Motor neuron (in vitro differentiated cells): ENCODE results near the gene ZNF521. TPM values are rescaled to one million over a fixed set of nuclear protein-coding genes. Genes with fewer than 3 reads are reported as not detected.

Source experiments
- ATAC-seq, 8 experiments: fragments of 200-7000 bp; cut with Tn5 transposase; replicated peaks in 6 of 8; 2 replicates each; pipeline ENCODE4 v1.8.0; 2021; ENCODE audit warnings: mild to moderate bottlenecking in 8 of 8, moderate library complexity in 8 of 8
- H3K27ac ChIP-seq, 2 donors: fragments of 250-450 bp; sonication (Bioruptor Pico); 2 replicates each; pipeline ENCODE4 v1.9.0; 2021; ENCODE audit warnings: antibody characterized with exemption in 2 of 2, mild to moderate bottlenecking in 2 of 2, moderate library complexity in 1 of 2
- H3K4me1 ChIP-seq, 2 donors: fragments of 250-450 bp; sonication (Bioruptor Pico); replicated peaks in 1 of 2; 2 replicates each; pipeline ENCODE4 v1.6.1; 2021; ENCODE audit warnings: antibody characterized with exemption in 2 of 2, mild to moderate bottlenecking in 2 of 2, moderate library complexity in 1 of 2
- H3K4me3 ChIP-seq, 5 donors: fragments of 250-450 bp; sonication (Bioruptor Pico); 2 replicates each; pipeline ENCODE4 v1.9.0; 2021; ENCODE audit warnings: antibody characterized with exemption in 5 of 5, mild to moderate bottlenecking in 5 of 5, moderate library complexity in 4 of 5
- WGBS, 10 experiments: fragments of 450-650 bp; shearing (Covaris generic); methylation state at CpG; one replicate each; pipeline ENCODE4 v1.0.0; 2022; 5-methylcytosine and 5-hydroxymethylcytosine counted together
- in situ Hi-C, 9 experiments: fragments of 400-800 bp; cut with MboI; loops; one replicate each; pipeline ENCODE4 v1.15.0; 2021; ENCODE audit warnings: low sequenced_read_pairs in 9 of 9, low pct_unique_long_range_greater_than_20kb in 2 of 9; ENCODE audit not compliant: unreplicated experiment in 9 of 9
- total RNA-seq, 8 experiments: library from RNA; unstranded; fragments of 300-600 nt; gene quantifications; 2 replicates each; pipeline versions ENCODE4 v1.2.3 to v1.2.4, GENCODE V29; 2022

Gene ZNF521
- total RNA-seq, 8 experiments from 2014 or later = 0.87 to 41.5 (median 28.5) TPM

DNA sequence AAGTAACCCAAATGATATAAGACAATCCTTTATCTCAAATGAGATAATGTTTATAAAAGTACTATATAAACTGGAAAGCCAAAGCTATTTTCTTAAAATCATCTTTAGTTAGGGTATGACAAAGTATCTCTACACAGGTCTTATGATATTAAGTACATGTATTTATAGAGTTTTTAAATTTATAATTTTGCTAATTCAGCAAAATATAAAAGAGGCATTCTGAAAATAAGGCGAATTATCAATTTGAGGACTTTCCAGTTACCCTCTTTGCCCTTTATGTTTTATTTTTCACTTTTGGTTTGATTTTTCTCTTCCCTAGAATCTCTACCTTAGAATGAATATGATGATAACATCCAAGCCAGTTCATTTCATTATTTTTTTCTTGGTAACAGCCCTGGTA is 115.2 kb downstream of the ZNF521 start:
- WGBS, 10 experiments = 75 to 100% (median 100%) methylated on average over 1 of the region's 1 CpG
- Histone ChIP-seq H3K4me1 (peaks cover 3 to 10% of the 10 kb centered on the region in 2 donors), H3K27ac (no peak overlapping the region), H3K4me3 (no peak overlapping the region)
- ATAC-seq = no peak
- in situ Hi-C loops = no loop called here

DNA sequence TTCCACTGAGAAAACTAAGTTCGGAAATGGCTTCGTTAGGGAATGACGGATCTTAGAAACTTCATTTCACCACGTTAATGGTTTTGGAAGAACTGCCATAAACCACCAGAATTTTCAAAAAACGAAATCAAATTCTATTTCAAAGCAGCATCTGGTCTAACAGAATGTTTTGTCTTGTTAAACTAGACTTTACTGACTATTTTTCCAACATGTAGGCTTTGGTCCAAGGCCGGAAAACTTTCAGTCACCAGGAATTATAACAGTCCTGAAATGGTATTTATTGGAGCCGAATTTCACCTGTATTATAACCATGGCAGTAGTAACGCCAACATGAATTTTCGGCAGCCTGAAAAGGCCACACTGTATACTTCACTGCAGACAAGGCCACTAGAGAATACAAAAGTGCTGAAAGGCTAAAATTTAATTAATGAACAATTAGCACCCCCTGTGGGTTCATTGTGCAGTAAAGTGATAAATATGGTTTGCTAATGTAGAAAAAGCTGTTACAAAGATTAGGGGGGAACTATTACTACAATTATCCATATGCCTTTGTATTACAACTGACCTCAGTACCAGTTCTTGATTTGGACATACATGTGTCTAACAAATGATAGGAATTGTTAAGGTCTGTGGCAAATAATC is 116.4 kb downstream of the ZNF521 start:
- Histone ChIP-seq H3K27ac (no peak overlapping the region), H3K4me3 (no peak overlapping the region), H3K4me1 (peaks cover 3 to 16% of the 10 kb centered on the region in 2 donors)
- 59 to 88% (median 70%) methylated on average over 4 to 9 of the region's 9 CpGs for WGBS, 10 experiments
- no peak for ATAC-seq
- in situ Hi-C loops = no loop called here

DNA sequence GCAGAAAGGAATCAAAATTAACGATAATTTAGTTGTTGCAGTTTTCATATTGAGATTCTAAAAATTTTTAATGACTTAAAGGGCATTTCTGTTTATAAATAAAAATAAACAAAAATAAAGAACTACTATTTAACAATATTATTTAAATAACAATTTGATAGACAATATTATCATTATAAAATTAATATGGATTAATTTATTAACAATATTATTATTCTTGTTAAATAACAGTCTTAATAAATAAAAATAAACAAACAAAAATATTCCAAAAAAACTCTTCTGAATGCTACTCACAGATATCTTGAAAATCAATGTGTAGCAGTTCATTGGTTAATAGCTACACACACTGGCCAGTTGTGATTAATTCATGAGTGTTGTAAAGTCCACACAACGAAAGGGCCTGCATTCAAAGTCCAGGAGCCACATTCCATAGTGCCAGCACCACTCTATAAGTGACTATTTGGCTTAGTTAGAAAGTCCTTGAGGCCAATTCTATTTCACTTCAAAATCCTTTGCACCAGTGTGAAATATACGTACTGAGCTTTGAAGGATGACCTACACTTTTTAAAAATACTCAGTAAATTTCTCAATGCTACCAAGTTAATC is 117.1 kb downstream of the ZNF521 start:
- in situ Hi-C loops = no loop called here
- 68 to 100% (median 85%) methylated on average over 1 to 3 of the region's 3 CpGs; no CpG with 5 or more reads in 1 of the 10 experiments for WGBS, 10 experiments
- Histone ChIP-seq H3K4me1 (peaks cover 2 to 16% of the 10 kb centered on the region in 2 donors), H3K4me3 (no peak overlapping the region), H3K27ac (no peak overlapping the region)
- ATAC-seq = peak in 1 of 8 experiments; percentile 44

- H3K4me1 ChIP-seq = peaks cover 4 to 13% of the 10 kb centered on the region in 2 donors
- ATAC-seq = no peak
- 18 to 100% (median 89%) methylated on average over 1 of the region's 1 CpG for WGBS, 10 experiments
- no peak overlapping the region for H3K27ac ChIP-seq
- in situ Hi-C loops = no loop called here
- no peak overlapping the region for H3K4me3 ChIP-seq
Observed at GRCh38 chr18:25234322-25234639, 117.7 kb downstream of the ZNF521 start.

GRCh38 chr18:25233528-25234321 is 118.2 kb downstream of the ZNF521 start:
- no peak overlapping the region for H3K27ac ChIP-seq
- no peak overlapping the region for H3K4me3 ChIP-seq
- WGBS, 10 experiments = 2 to 94% (median 79%) methylated on average over 1 to 11 of the region's 12 CpGs; no CpG with 5 or more reads in 1 of the 10 experiments
- peaks cover 6 to 15% of the 10 kb centered on the region in 2 donors for H3K4me1 ChIP-seq
- in situ Hi-C loops = no loop called here
- ATAC-seq = peak in 2 of 8 experiments; percentile 29 to 50

GRCh38 chr18:25231327-25231691 is 120.7 kb downstream of the ZNF521 start:
- Histone ChIP-seq H3K4me1 (peaks cover 6 to 11% of the 10 kb centered on the region in 2 donors), H3K4me3 (no peak overlapping the region), H3K27ac (no peak overlapping the region)
- 40 to 100% (median 78%) methylated on average over 1 to 5 of the region's 5 CpGs; no CpG with 5 or more reads in 1 of the 10 experiments for WGBS, 10 experiments
- in situ Hi-C loops = no loop called here
- ATAC-seq = peak in 1 of 8 experiments; percentile 9

GRCh38 chr18:25230658-25231326 is 121.2 kb downstream of the ZNF521 start:
- peak in 4 of 8 experiments; percentile 57 to 91 (median 76) for ATAC-seq
- Histone ChIP-seq H3K27ac (no peak overlapping the region), H3K4me1 (peaks cover 6 to 11% of the 10 kb centered on the region in 2 donors), H3K4me3 (no peak overlapping the region)
- WGBS, 10 experiments = 7 to 100% (median 73%) methylated on average over 2 to 8 of the region's 10 CpGs; no CpG with 5 or more reads in 2 of the 10 experiments
- in situ Hi-C loops = no loop called here

GRCh38 chr18:25229920-25230319 is 122.0 kb downstream of the ZNF521 start:
- Histone ChIP-seq H3K4me3 (no peak overlapping the region), H3K4me1 (peaks cover 6 to 10% of the 10 kb centered on the region in 2 donors), H3K27ac (no peak overlapping the region)
- no peak for ATAC-seq
- 70 to 100% (median 86%) methylated on average over 1 to 2 of the region's 2 CpGs; no CpG with 5 or more reads in 3 of the 10 experiments for WGBS, 10 experiments
- in situ Hi-C loops = no loop called here

DNA sequence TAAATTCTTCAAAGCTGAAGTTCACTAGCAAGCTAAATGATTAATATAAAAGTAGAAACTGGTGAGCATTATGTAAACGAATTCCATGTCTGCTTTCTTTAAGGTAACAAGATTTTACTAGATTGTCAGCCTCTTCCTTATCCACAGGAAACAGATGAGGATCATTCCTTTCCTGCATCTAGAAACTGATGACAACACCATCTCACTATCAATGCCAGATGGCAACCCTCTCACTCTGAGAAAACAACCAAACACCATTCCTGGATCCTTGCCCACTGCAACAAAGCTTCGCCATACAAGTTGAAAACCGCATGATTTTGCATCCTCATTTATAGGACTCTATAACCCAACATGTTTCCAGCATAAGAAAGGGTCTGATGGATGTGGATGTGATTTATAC is 122.9 kb downstream of the ZNF521 start:
- H3K27ac ChIP-seq = no peak overlapping the region

DNA sequence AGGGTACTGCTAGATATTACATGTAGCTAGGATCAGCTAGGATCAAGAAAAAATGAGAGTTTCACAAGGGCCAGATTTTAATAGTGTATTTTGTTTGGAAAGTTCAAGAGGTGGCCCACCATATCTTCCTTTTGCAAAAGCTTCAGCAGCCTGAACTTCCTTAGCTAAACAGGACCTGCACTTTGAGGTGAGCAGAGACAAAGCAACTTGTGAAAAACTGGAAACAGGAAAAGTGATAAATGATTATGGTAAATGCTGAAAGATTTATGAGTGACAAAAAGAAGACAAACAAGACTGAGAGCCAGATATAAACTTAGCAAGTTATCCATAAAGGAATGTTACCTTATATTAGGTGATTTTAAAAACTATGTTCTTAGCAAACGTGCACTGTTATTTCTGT is 123.6 kb downstream of the ZNF521 start:
- ATAC-seq = no peak
- 25 to 100% (median 86%) methylated on average over 1 of the region's 1 CpG; no CpG with 5 or more reads in 1 of the 10 experiments for WGBS, 10 experiments
- H3K4me3 ChIP-seq = no peak overlapping the region
- H3K27ac ChIP-seq = no peak overlapping the region
- peaks cover 6 to 9% of the 10 kb centered on the region in 2 donors for H3K4me1 ChIP-seq
- in situ Hi-C loops = no loop called here

More for the DNA sequence above, 122.9 kb downstream of the ZNF521 start:
- peak in 2 of 8 experiments; percentile 26 to 30 for ATAC-seq
- WGBS, 10 experiments = 0 to 100% (median 75%) methylated on average over 1 to 3 of the region's 3 CpGs
- in situ Hi-C loops = no loop called here
- Histone ChIP-seq H3K4me3 (no peak overlapping the region), H3K4me1 (peaks cover 6 to 9% of the 10 kb centered on the region in 2 donors)

GRCh38 chr18:25225151-25225550 is 126.8 kb downstream of the ZNF521 start:
- in situ Hi-C loops = no loop called here
- H3K4me1 ChIP-seq = peaks cover 6 to 8% of the 10 kb centered on the region in 2 donors
- no peak overlapping the region for H3K27ac ChIP-seq
- WGBS, 10 experiments = 91 to 100% (median 98%) methylated on average over 1 to 8 of the region's 12 CpGs; no CpG with 5 or more reads in 3 of the 10 experiments
- H3K4me3 ChIP-seq = no peak overlapping the region
- no peak for ATAC-seq

DNA sequence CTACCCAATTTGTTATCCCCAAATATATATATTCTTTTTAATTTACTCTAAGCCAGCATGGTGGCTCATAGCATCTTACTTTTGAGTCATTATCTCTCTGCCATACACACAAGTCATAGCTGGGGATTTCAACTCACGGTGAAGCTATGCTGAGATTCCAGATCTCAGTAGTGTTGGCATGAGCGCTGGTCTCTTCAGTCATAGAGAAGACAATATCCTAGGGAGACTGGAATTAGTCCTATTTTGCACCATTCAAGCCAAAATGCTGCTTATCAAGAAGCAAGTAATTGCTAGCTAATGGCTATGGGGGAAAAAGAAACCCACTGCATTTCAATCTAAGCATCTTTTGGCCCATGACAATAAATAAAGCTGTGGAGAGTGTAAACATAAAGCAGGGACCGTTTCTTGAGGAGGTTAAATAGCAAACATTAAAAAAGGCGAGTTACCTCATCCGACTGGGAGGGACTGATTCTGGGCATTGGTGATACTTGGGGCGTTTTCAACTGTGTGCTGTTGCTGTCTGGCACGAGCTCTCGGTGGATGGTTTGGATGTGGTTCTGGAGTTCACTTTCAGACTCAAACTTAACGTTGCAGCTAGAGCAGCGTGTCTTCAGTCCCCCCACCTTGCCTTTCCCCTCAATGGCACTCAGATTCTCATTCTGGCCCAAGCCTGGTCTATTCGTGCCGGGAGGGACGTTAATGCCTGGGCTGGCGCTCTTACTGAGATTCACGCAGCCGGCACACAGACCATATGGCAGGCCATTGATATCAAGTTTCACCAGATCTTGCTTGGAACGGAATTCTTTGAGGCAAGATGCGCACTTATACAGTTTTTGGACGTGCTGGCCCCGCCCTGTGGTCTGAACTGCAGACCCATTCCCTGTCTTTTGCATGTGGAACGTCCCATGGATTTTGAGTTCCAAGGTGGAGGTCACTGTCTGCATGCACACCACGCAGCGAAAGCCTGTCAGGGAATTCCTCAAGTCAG is 127.8 kb downstream of the ZNF521 start:
- 26 to 96% (median 77%) methylated on average over 2 to 13 of the region's 23 CpGs; no CpG with 5 or more reads in 2 of the 10 experiments for WGBS, 10 experiments
- Histone ChIP-seq H3K27ac (no peak overlapping the region), H3K4me3 (no peak overlapping the region), H3K4me1 (peaks cover 2 to 8% of the 10 kb centered on the region in 2 donors)
- in situ Hi-C loops = no loop called here
- peak in 1 of 8 experiments; percentile 60 for ATAC-seq
